BJ (cell line): ENCODE results near the gene CHEK1. TPM values are rescaled to one million over a fixed set of nuclear protein-coding genes. Genes with fewer than 3 reads are reported as not detected.

ENCODE experiments used
- CTCF ChIA-PET: fragments of 350-600 bp; formaldehyde crosslinking; extraction: SDS; loops from one replicate; lab custom pipeline; 2021; ENCODE audit warnings: antibody characterized with exemption, inconsistent platforms; lab: Yijun Ruan, JAX
- POLR2A ChIA-PET: fragments of 300-600 bp; sonication (Branson Sonifier 250); formaldehyde crosslinking; extraction: SDS; loops from one replicate; lab custom pipeline; 2021; ENCODE audit warnings: antibody characterized with exemption; lab: Charles Lee
- DNase-seq: peaks from one replicate; pipeline ENCODE4 v3.0.0-alpha.2; 2011; ENCODE audit warnings: low read depth
- H3K27me3 ChIP-seq: 2 replicates; pipeline ENCODE4 v1.6.0; 2011; ENCODE audit warnings: low read length; ENCODE audit not compliant: control insufficient read depth, insufficient read depth
- H3K36me3 ChIP-seq: 2 replicates; pipeline ENCODE4 v1.5.1; 2011; ENCODE audit warnings: low read length; ENCODE audit not compliant: control insufficient read depth, insufficient read depth
- H3K4me3 ChIP-seq: 2 replicates; pipeline ENCODE4 v1.5.1; 2011; ENCODE audit warnings: low read depth, mild to moderate bottlenecking, control low read depth, low read length
- polyA plus RNA-seq: library from polyadenylated mRNA; depleted of rRNA; stranded (reverse); fragments of >200 nt; gene quantifications from 2 replicates; pipeline ENCODE4 v1.2.3, GENCODE V29; 2011
- TF ChIP-seq, protein P1 (sequence below): IDR thresholded peaks from 2 replicates; pipeline ENCODE4 v1.5.1; 2011; ENCODE audit warnings: low read depth, mild to moderate bottlenecking, control low read depth, inconsistent platforms, low read length, moderate library complexity; ENCODE audit not compliant: insufficient read depth

The CHEK1 gene
- polyA plus RNA-seq, 1 experiment = 11.4 TPM

DNA sequence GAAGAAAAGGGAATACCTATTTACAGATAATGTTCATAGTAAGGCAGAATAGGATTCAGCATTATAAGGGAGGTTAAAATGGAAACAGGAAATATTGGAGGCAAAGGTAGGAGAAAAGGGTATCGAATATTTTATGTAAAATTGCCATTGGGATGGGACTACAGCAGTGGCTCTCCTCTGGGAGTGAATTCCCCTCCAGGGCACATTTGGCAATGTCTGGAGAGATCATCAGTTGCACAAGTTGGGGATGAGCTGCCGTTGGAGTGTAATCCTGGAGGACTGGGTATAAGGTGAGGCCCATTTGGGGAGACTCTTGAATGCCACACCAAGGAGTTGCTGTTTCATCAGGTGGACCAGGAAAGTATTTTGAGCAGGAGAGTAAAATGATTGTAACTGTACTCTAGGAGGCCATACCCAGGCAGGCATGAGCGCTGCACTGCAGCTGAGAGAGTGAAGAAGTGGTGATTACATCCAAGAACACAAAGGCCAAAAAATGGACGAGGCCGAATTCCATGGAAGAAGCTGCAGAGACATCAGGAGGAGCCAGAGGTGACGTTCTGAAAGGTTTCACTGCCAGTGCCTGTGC, 64.4 kb downstream of the CHEK1 start:
- H3K27me3 ChIP-seq = no peaks in the 10 kb centered on the region
- CTCF ChIA-PET = interaction anchor here (1.9 kb wide), 1 partner anchor 10 kb away, joined by 5 read pairs; no protein-coding TSS in a partner anchor

DNA sequence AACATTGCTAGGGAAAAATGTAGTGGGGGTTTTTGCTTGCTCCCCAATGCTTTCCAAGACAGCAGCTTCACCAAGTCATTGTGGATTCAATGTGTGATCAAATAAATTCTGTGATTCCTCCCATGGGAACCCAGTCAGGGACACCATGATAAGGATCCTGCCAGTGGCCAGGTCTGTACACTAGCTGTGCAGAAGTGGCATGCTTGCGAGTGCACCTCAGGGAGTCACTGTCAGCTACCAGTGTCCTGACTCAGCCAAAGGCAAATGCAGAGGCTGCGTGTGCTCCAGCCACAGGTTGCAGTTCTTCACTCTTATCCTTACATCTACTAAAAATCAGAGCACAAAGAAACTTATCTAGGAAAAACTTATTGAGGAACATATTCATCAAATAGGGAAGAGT, 65.0 kb downstream of the CHEK1 start:
- H3K27me3 ChIP-seq = no peaks in the 10 kb centered on the region
- no peaks in the 10 kb centered on the region for H3K36me3 ChIP-seq
- ChIA-PET CTCF (interaction anchor here (1.9 kb wide), 1 partner anchor 10 kb away, joined by 5 read pairs; no protein-coding TSS in a partner anchor), POLR2A (no interaction called here)
- TF ChIP-seq, protein P1, sequence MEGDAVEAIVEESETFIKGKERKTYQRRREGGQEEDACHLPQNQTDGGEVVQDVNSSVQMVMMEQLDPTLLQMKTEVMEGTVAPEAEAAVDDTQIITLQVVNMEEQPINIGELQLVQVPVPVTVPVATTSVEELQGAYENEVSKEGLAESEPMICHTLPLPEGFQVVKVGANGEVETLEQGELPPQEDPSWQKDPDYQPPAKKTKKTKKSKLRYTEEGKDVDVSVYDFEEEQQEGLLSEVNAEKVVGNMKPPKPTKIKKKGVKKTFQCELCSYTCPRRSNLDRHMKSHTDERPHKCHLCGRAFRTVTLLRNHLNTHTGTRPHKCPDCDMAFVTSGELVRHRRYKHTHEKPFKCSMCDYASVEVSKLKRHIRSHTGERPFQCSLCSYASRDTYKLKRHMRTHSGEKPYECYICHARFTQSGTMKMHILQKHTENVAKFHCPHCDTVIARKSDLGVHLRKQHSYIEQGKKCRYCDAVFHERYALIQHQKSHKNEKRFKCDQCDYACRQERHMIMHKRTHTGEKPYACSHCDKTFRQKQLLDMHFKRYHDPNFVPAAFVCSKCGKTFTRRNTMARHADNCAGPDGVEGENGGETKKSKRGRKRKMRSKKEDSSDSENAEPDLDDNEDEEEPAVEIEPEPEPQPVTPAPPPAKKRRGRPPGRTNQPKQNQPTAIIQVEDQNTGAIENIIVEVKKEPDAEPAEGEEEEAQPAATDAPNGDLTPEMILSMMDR = no peak
- DNase-seq = no peak
- no peak overlapping the region for H3K4me3 ChIP-seq

More for the DNA sequence above, 64.4 kb downstream of the CHEK1 start:
- TF ChIP-seq, protein P1 = no peak
- Histone ChIP-seq H3K36me3 (no peaks in the 10 kb centered on the region), H3K4me3 (no peak overlapping the region)
- POLR2A ChIA-PET = no interaction called here
- no peak for DNase-seq

DNA sequence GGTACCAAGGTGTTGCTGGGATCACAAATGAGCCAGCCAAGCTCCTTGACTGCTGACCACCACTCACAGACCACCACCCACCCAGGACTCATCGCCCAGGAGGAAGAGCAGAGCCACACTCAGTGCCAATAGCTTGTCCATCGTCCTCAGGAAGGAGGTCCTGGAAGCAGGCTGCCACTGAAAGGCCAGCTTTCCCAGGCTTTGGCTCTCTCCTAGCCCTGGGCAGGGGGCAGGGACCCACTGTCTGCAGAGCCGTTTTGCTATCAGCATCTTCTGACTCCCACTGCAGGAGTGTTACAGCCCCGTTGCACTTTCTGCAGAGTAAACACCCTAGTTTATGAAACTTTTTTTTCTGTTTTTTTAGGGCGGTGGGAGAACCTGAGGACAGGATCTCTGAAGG, 67.9 kb downstream of the CHEK1 start:
- CTCF ChIA-PET = no interaction called here
- POLR2A ChIA-PET = no interaction called here
- no peak for DNase-seq
- TF ChIP-seq, protein P1 = no peak
- Histone ChIP-seq H3K27me3 (no peaks in the 10 kb centered on the region; the same call in 1 of the 2 replicates), H3K4me3 (no peak overlapping the region), H3K36me3 (no peaks in the 10 kb centered on the region)

DNA sequence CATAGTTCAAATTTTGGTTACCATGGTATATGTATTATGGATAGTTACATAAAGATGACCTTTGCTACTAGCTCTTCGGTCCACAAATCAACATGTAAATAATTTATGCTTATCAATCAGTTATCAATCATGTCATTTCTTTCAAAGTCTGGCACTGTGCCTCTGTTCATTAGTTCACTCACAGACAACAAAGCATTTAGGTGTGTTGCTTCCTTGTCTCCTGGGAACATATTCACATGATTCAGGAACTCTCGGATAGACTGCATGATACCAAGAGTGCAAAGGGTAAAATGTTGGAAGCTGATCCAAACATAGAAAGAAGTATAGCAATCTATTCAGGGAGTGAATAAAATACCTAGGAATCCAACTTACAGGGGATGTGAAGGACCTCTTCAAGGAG, 70.0 kb downstream of the CHEK1 start:
- no peak for DNase-seq
- no peaks in the 10 kb centered on the region for H3K36me3 ChIP-seq
- POLR2A ChIA-PET = no interaction called here
- CTCF ChIA-PET = no interaction called here
- no peak overlapping the region for H3K4me3 ChIP-seq
- TF ChIP-seq, protein P1 = no peak
- no peaks in the 10 kb centered on the region; the same call in 1 of the 2 replicates for H3K27me3 ChIP-seq

DNA sequence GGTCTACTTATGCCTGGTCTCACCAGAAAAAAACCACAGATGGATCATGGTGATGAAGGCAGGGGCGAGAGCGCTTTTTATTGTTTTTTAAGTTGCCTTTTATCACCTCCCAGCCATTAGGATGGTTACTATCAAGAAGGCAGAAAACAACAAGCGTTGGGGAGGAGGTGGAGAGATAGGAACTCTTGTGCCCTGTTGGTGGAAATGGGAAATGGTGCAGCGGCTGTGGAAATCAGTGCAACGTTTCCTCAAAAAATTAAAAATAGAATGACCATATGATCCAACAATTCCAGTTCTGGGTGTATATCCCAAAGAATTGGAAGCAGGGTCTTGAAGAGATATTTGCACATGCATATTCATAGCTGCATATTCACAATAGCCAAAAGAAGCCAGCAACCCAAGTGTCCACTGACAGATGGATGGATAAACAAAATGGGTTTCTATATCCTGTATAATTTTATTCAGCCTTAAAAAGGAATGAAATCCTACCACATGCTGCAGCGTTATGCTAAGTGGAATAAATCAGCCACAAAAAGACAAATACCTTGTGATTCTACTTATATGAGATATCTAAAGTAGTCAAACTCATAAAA, 76.2 kb downstream of the CHEK1 start:
- no peak for DNase-seq
- TF ChIP-seq, protein P1 = no peak
- H3K36me3 ChIP-seq = no peaks in the 10 kb centered on the region
- POLR2A ChIA-PET = no interaction called here
- no peak overlapping the region for H3K4me3 ChIP-seq
- CTCF ChIA-PET = no interaction called here
- no peaks in the 10 kb centered on the region; the same call in 1 of the 2 replicates for H3K27me3 ChIP-seq
